DMS 273 (cell line): Measurements from ENCODE around the gene ITM2C.

Experiments
- DNase-seq: peaks from one replicate; lab custom pipeline; 2025; ENCODE audit not compliant: unreplicated experiment; lab: John Stamatoyannopoulos, UW

The ITM2C gene

DNA sequence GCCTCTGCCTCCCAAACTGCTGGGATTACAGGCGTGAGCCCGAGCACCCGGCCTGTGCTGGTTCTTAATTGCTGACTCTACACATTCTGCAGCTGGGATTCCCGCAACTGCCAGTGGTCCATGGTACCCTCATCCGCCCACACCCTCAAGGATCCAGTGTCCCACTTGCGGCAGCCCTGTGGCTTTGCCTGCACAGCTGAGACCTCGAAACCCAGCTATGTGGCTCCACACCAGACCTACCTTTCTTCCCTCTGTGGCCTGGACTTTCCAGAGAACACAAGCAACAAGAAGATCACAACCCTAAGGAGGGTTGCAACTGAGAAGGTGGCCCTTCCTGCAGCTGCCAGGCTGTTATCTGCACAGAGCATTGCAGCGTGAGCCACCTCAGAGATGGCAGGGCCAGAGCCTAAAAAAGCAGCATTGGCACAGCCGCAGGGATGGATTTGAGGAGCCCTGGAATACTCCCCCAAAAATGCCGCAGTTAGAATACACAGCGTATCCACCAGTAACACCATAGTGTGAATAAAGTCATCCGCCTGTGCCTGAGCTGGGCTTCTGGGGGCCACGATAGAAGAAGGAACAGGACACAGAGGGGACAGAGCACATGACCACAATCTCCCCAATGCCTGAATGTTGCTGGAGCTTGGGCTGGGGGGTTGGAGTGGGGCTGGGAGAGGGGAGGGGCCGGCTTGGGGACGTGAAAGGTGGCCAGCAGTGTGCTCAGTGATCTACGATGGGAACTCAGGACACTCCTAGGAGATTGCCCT, 58.4 kb downstream of the ITM2C start:
- DNase-seq = no peak

- DNase-seq = no peak
Observed at GRCh38 chr2:230924092-230924469, 59.3 kb downstream of the ITM2C start.

- peak; percentile 12 for DNase-seq
Observed at GRCh38 chr2:230924470-230925341, 60.0 kb downstream of the ITM2C start, which contains the start of gene GPR55. TSS of gene GPR55 (minus strand) at chr2:230925242. CDS start at chr2:230910962, 14,280 bp downstream.

DNA sequence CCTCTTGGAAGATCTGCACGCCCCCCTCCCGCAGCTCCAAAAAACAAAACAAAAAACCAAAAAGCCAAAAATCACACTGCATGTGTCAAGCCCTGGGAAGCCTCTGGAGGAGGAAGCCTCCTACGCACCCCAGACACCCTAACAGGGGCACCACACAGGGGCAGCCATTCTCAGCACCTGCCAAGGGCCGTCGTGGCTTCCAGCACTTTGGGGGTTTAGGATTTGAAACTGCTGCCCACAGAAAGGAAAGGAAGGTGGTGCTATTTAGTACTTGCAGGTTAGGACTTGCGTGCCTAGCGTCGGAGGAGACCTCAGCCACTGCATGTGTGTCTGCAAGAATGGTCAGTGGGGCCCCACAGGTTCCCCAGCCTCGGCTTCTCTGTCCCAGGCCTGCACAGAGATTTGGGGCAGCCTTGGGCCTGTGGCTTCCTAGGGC, 60.7 kb downstream of the ITM2C start:
- DNase-seq = no peak

DNA sequence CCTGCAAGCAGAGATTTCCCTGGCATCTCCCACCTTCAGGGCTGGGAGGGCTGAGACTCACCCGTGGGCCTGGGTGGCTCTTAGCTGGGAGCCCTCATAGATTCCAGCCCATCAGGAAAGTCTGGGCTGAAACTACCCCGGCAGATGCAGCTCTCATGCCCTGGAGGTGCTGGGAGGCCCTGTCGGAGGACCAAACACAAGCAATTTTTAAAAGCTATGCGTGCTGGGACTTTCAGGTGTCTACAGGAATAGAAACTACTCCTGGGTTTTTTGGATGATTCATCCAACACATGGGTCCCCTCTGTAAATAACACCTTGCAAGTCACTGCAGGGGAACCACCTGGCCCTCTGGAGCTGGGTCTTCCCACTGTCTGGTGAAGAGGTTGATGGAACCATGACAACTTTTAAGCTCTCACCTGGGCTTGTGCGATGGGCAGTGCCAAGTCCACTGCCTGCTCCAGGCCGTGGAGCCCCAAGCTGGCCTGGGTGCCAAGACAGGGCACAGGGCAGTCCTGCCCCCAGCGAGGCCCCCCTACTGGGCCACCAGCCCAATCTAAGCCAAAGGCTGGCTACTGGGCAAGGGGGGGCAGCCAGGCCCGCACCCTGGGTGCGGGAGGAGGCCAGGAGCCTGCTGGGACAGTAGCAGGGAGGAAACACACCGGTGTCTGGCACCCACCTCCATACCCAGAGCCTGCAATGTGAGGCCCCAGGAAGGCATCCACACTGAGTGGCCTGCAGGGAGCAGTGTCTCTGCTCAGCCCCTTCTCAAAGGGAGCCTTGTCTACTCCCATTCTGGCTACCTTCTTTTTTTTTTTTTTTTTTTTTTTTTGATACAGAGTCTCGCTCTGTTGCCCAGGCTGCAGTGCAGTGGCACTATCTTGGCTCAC, 61.4 kb downstream of the ITM2C start:
- peak; percentile 13 for DNase-seq

GRCh38 chr2:230927711-230928341, 63.1 kb downstream of the ITM2C start:
- DNase-seq = no peak
